ENCODE measurements around the gene CD209.

DNA sequence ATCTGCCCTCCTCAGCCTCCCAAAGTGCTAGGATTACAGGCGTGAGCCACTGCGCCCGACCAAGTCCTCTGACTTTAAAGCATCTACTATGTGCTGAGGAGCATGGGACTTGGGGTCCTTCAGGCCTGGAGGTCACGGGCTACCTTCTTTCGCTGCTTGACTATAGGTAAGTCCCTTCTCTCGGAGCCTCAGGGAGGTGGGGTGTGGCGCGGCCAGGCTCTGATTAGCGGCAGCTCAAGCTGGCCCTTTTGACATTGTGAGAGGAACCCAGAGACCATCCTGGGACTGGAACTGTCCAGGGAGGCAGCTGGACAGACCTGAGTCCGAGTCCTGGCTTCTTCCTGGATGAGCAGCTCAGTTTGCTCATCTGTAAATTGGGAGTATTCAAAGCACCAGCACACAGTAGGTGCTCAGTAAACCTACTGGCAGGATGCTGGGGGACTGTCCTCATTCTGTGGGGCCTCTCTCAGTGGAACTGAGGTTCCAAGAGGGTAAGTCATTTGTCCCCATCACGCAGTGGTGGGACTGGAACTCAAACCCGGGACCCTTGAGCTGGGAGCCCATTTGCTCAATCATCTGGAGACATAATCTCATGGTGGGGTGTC, 46.2 kb downstream of the CD209 start:
- TF ChIP-seq, protein P1, sequence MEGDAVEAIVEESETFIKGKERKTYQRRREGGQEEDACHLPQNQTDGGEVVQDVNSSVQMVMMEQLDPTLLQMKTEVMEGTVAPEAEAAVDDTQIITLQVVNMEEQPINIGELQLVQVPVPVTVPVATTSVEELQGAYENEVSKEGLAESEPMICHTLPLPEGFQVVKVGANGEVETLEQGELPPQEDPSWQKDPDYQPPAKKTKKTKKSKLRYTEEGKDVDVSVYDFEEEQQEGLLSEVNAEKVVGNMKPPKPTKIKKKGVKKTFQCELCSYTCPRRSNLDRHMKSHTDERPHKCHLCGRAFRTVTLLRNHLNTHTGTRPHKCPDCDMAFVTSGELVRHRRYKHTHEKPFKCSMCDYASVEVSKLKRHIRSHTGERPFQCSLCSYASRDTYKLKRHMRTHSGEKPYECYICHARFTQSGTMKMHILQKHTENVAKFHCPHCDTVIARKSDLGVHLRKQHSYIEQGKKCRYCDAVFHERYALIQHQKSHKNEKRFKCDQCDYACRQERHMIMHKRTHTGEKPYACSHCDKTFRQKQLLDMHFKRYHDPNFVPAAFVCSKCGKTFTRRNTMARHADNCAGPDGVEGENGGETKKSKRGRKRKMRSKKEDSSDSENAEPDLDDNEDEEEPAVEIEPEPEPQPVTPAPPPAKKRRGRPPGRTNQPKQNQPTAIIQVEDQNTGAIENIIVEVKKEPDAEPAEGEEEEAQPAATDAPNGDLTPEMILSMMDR (IDR thresholded peaks at IDR 0.05): no peak
- TF ChIP-seq POLR2A (IDR thresholded peaks at IDR 0.05) (no peak), POLR2AphosphoS5 (IDR thresholded peaks at IDR 0.05) (no peak), EP300 (IDR thresholded peaks at IDR 0.05) (no peak)

Measured in upper lobe of left lung (tissue), 4 donors.